ENCODE results near the gene C1orf35.

DNA sequence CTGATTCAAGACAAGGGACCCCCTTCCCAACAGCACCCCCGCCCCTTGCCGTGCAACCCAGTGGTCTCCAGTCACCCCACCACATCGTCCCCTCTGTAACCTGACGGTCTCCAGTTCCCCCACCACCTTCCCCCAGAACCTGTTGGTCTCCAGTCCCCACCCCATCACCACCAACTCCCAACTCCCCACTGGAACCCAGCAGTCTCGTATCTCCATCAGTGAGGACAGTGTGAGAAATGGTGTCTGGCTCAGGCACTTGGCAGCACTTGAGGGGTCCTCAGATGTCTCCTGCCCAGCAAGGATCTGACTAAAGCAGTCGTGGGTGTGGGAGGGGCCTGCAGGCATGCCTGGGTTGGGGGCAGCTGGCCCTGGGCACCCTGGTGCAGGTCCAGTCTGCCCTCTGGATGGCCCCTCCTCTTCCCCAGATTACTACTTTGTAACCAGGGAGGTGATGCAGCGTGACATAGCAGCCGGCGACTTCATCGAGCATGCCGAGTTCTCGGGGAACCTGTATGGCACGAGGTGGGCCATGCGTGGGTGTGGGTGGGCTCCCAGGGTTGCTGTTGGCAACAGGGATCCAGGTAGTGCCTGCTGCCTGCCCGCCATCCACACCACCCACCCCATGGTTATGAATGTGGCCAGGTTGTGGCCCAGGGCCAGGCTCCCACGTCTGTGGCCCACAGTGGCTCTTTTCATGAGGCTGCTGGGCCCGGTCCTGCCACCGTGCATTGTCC is 43.5 kb upstream of the C1orf35 start:
- no peak for TF ChIP-seq POLR2AphosphoS5 (IDR thresholded peaks at IDR 0.05; ENCODE audit: borderline replicate concordance, low read depth, low read length)
- no peak for TF ChIP-seq EZH2 (IDR thresholded peaks at IDR 0.05)

Measured in SK-N-MC (cell line).